T-helper 22 cell (primary cell): ENCODE results near the gene FRY.

Experiments used
- DNase-seq: peaks from one replicate; pipeline ENCODE4 v3.0.0-alpha.2; 2020; ENCODE audit warnings: low read depth

The FRY gene

DNA sequence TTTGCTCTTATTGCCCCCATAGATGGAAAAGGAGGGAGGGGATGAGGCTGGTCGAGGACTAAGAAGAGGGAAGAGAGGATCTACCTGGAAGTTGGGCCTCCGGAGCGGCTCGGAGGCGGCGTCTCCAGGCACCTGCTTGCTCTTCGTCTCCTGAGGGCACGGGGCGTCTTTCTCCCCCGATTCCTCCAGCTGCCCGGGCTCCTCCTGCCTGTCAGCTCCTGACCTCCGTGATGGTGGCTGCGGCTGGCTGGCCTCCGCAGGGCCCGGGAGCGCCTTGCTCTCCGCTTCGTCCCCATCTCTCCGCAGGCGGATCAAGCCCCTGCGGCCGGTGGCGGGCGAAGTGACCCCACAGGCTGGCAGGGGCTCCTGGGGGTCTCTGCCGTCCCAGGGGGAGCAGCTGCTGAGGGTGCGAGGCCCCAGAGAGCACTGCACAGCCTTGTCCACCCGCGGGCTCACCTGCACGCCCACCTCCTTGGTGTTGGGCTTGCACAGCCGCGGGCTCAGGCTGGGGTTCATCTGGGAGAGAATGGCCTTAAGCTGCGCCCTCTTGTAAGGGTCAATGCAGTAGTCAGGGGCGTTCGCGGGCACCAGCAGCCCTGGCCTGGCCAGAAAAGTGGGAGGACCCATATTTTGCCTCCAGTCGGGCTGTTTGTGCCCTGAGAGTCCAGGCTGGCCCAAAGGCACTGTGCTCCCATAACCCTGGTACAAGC lies 279.8 kb downstream of the FRY start:
- no peak for DNase-seq

DNA sequence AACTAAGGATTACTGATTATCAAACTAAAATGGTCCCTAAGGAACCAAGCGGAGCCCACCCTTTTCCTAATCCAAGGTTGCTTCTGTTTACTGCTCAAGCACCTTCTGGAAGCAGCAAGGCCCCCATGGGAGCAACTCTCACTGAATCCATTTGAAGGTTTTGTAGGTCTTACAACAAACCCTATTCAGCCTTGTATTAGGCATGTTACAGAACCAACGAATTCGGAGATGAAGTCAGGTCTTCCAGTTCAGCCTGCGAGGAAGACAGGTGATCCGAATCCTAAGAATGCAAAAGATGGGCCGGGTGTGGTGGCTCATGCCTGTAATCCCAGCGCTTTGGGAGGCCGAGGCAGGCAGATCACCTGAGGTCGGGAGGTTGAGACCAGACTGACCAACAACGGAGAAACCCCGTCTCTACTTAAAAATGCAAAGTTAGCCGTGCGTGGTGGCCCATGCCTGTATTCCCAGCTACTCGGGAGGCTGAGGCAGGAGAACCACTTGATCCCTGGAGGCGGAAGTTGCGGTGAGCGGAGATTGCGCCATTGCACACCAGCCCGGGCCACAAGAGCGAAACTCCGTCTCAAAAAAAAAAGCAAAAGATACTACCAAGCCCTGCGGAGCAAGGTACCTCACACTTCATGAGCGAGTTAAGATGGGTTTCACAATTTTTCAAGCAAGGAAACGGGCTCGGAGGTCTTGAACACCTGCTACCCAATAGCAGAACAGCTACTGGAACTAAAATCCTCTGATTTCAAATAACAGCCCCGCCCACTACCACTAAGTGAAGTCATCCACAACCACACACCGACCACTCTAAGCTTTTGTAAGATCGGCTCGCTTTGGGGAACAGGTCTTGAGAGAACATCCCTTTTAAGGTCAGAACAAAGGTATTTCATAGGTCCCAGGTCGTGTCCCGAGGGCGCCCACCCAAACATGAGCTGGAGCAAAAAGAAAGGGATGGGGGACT lies 283.0 kb downstream of the FRY start:
- DNase-seq: peak; percentile 33

DNA sequence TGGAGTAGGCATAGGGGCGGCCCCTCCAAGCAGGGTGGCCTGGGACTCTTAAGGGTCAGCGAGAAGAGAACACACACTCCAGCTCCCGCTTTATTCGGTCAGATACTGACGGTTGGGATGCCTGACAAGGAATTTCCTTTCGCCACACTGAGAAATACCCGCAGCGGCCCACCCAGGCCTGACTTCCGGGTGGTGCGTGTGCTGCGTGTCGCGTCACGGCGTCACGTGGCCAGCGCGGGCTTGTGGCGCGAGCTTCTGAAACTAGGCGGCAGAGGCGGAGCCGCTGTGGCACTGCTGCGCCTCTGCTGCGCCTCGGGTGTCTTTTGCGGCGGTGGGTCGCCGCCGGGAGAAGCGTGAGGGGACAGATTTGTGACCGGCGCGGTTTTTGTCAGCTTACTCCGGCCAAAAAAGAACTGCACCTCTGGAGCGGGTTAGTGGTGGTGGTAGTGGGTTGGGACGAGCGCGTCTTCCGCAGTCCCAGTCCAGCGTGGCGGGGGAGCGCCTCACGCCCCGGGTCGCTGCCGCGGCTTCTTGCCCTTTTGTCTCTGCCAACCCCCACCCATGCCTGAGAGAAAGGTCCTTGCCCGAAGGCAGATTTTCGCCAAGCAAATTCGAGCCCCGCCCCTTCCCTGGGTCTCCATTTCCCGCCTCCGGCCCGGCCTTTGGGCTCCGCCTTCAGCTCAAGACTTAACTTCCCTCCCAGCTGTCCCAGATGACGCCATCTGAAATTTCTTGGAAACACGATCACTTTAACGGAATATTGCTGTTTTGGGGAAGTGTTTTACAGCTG lies 283.9 kb downstream of the FRY start, which contains the start of the genes BRCA2 and ZAR1L:
Gene BRCA2 (plus strand): TSS at position 271 of the 790 bp plus-strand sequence. CDS start 953 bp downstream, outside the sequence.
Gene ZAR1L (minus strand): TSS at position 126 of the 790 bp plus-strand sequence. CDS start 3,438 bp downstream, outside the sequence.
- DNase-seq: peak; percentile 73

DNA sequence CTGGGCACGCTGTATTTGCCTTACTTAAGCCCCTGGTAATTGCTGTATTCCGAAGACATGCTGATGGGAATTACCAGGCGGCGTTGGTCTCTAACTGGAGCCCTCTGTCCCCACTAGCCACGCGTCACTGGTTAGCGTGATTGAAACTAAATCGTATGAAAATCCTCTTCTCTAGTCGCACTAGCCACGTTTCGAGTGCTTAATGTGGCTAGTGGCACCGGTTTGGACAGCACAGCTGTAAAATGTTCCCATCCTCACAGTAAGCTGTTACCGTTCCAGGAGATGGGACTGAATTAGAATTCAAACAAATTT lies 284.4 kb downstream of the FRY start:
- no peak for DNase-seq

DNA sequence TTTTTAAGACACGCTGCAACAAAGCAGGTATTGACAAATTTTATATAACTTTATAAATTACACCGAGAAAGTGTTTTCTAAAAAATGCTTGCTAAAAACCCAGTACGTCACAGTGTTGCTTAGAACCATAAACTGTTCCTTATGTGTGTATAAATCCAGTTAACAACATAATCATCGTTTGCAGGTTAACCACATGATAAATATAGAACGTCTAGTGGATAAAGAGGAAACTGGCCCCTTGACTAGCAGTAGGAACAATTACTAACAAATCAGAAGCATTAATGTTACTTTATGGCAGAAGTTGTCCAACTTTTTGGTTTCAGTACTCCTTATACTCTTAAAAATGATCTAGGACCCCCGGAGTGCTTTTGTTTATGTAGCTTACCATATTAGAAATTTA lies 284.9 kb downstream of the FRY start:
- no peak for DNase-seq

DNA sequence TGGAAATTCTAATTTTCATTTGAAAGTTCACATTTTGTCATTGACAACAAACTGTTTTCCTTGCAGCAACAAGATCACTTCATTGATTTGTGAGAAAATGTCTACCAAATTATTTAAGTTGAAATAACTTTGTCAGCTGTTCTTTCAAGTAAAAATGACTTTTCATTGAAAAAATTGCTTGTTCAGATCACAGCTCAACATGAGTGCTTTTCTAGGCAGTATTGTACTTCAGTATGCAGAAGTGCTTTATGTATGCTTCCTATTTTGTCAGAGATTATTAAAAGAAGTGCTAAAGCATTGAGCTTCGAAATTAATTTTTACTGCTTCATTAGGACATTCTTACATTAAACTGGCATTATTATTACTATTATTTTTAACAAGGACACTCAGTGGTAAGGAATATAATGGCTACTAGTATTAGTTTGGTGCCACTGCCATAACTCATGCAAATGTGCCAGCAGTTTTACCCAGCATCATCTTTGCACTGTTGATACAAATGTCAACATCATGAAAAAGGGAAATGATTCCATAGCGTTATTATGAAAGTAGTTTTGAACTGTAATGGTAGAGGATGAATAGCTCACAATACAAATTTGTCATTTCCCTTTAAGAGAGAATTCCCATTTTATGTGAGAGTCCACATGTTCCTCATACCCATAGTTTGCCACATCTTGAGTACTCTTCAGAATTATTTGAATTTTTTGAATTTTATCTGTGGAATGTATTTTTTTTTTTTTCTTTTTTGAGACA lies 286.3 kb downstream of the FRY start:
- no peak for DNase-seq

DNA sequence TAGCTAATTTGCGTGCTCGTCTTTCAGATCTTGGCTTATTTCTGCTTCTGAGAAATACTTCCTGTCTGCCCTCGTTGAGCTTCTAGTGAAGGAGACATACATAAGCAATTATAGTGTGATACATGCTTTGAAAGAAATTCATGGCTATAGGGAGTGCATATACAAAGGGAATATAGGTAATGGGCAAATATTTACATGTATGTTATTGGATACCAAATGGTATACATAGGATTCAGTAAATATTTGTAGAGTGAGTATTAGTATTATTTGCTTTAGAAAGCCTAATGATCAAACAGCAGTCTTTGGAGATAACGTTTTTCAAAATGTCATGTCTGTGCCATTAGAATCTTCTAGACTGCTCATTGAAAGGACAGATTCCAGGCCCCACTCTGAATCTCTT lies 289.0 kb downstream of the FRY start:
- no peak for DNase-seq

DNA sequence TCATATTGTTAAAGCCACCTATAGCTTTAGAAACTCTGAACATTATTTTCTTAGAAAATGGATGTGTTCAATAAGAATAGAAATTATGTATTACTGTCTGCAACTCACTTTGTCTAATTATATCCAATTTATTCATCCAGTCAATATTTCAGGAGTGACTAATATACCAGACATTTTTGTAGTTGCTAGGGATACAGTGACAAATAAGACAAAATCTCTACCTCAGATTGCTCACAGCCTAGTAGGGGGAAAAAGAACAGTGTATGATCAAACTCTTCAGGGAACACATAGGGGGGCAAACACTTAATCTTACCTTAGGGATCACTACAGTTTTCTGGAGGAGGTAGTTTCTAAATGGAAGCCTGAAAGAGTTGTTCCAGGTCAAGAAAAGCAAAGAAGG lies 292.3 kb downstream of the FRY start:
- no peak for DNase-seq

DNA sequence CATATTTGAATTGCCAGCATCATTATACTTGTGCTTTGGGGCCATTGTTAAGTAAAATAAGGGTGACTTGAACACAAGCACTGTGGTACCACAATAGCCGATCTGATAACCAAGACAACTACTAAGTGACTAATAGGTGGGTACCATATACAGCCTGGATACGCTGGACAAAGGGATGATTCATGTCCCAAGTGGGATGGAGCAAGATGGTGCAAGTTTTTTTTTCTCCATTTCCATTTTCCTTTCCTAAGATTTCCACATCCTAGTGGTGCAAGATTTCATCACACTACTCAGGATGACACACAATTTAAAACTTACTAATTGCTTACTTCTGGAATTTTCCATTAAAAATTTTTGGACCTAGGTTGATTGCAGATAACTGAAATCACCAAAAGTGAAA lies 298.9 kb downstream of the FRY start:
- DNase-seq: no peak

DNA sequence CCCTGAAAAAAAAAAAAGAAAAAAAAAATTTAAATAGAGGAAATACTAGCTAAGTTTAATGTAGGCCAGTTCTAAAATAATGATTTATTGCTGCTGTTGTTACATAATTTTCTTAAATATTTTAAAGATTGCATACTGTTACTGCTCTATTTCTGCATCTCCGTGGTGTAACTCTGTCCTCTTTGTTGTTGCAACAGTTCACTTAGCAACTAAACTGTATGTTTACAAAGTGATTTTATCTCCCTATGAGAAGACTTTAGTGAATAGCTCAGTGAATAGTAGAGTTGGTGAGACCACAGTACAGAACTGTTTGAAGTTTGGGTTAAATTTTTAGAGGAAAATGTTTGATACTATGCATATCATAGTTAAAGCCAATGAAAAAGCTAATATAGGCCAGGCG lies 303.1 kb downstream of the FRY start:
- no peak for DNase-seq

DNA sequence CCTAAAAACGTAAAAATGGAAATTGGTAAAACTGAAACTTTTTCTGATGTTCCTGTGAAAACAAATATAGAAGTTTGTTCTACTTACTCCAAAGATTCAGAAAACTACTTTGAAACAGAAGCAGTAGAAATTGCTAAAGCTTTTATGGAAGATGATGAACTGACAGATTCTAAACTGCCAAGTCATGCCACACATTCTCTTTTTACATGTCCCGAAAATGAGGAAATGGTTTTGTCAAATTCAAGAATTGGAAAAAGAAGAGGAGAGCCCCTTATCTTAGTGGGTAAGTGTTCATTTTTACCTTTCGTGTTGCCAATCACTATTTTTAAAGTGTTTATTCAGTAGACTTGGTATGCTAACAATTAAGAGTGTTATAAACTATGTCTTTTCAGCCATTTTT lies 309.3 kb downstream of the FRY start:
- DNase-seq: no peak

DNA sequence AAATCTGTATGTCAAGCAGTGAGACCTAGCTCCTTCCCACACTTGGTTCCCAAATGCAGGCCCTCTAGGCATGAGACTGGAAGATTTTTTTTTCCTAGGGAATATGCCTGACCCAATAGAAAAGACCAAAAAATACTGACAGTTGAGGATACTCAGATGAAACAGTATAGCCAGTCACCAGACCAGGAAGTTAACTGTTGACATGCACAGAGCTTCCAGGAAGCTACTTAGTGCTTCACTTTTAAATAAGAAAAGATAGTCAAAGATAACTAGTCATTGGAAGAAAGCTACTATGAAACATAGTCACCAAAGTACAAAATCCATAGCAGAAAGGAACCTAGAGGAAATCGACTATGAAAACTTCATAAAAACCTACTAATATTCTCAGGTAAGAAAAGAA lies 316.1 kb downstream of the FRY start:
- DNase-seq: no peak
